Daoy (cell line): ENCODE data around the gene ZNF85. TPM values are rescaled to one million over a fixed set of nuclear protein-coding genes. Genes with fewer than 3 reads are reported as not detected.
"Not testable (repeated sequence)": the region's sequence is repeated elsewhere in the genome, so short reads cannot be mapped to it uniquely, and the experiment has no call there.

Source experiments
- DNase-seq: peaks from one replicate; pipeline ENCODE4 v3.0.0-alpha.2; 2015; ENCODE audit warnings: low read depth
- total RNA-seq: library from RNA; depleted of rRNA; stranded (reverse); fragments of >200 nt; shearing (Covaris generic); gene quantifications from 2 replicates; pipeline ENCODE4 v1.2.3, GENCODE V29; 2014; rRNA removed

The ZNF85 gene
- 18.1 and 21.8 TPM in 2 replicates for total RNA-seq

- DNase-seq, result peak; percentile 94
Measured at GRCh38 chr19:20923077-20923871, at the start of gene ZNF85. Gene ZNF85, plus strand, starts transcription at chr19:20923251. Its CDS starts 150 bp downstream, at chr19:20923401.

- DNase-seq, result no peak
Measured at GRCh38 chr19:20879501-20879900, 43.5 kb upstream of the ZNF85 start.

GRCh38 chr19:20912973-20913372 lies 10.1 kb upstream of the ZNF85 start:
- no peak for DNase-seq

- DNase-seq, result no peak
Measured at GRCh38 chr19:20925481-20925880, 2.4 kb downstream of the ZNF85 start.

GRCh38 chr19:20926796-20927195 lies 3.7 kb downstream of the ZNF85 start:
- no peak for DNase-seq

- peak; percentile 63 for DNase-seq
Measured at GRCh38 chr19:20928371-20928770, 5.3 kb downstream of the ZNF85 start.

GRCh38 chr19:20936322-20936947 lies 13.4 kb downstream of the ZNF85 start:
- DNase-seq, result not testable (repeated sequence)

- not testable (repeated sequence) for DNase-seq
Measured at GRCh38 chr19:20952561-20953095, 29.6 kb downstream of the ZNF85 start.

- no peak for DNase-seq
Measured at GRCh38 chr19:20964798-20965197, 41.7 kb downstream of the ZNF85 start.

- no peak for DNase-seq
Measured at GRCh38 chr19:20968092-20968491, 45.0 kb downstream of the ZNF85 start.

GRCh38 chr19:20969498-20969897 lies 46.4 kb downstream of the ZNF85 start:
- no peak for DNase-seq

GRCh38 chr19:20969898-20970297 lies 46.8 kb downstream of the ZNF85 start:
- DNase-seq, result no peak

GRCh38 chr19:20992788-20993187 lies 69.7 kb downstream of the ZNF85 start:
- not testable (repeated sequence) for DNase-seq

- peak; percentile 79 for DNase-seq
Measured at GRCh38 chr19:20999731-21000352, 76.8 kb downstream of the ZNF85 start.

Other genes with a start within 250 kb of the ZNF85 start
- 0.30 and 3.6 TPM in 2 replicates for gene ZNF66, start 146.9 kb upstream of the ZNF85 start, total RNA-seq
- 10.7 and 15.7 TPM in 2 replicates for gene ZNF430, start 97.4 kb downstream of the ZNF85 start, total RNA-seq
- 14.6 and 18.1 TPM in 2 replicates for gene ZNF714, start 159.0 kb downstream of the ZNF85 start, total RNA-seq
- 1.7 and 3.8 TPM in 2 replicates for gene ZNF431, start 218.8 kb downstream of the ZNF85 start, total RNA-seq